ENCODE data around the gene NKG7.

NKG7 gene

GRCh38 chr19:51364200-51365106 is 8.0 kb downstream of the NKG7 start:
- DNase-seq (ENCODE audit: low read depth in 2 of 2), result no peak

- DNase-seq (ENCODE audit: low read depth in 2 of 2), result no peak
Observed at GRCh38 chr19:51361239-51361638, 11.2 kb downstream of the NKG7 start.

GRCh38 chr19:51359294-51359693 is 13.2 kb downstream of the NKG7 start:
- DNase-seq (ENCODE audit: low read depth in 2 of 2), result no peak

- DNase-seq (ENCODE audit: low read depth in 2 of 2), result no peak
Observed at GRCh38 chr19:51357952-51358351, 14.5 kb downstream of the NKG7 start.

- no peak for DNase-seq (ENCODE audit: low read depth in 2 of 2)
Observed at GRCh38 chr19:51356159-51356801, 16.2 kb downstream of the NKG7 start.

GRCh38 chr19:51354742-51355148 is 17.7 kb downstream of the NKG7 start:
- no peak for DNase-seq (ENCODE audit: low read depth in 2 of 2)

GRCh38 chr19:51354103-51354741 is 18.2 kb downstream of the NKG7 start:
- no peak for DNase-seq (ENCODE audit: low read depth in 2 of 2)

DNA sequence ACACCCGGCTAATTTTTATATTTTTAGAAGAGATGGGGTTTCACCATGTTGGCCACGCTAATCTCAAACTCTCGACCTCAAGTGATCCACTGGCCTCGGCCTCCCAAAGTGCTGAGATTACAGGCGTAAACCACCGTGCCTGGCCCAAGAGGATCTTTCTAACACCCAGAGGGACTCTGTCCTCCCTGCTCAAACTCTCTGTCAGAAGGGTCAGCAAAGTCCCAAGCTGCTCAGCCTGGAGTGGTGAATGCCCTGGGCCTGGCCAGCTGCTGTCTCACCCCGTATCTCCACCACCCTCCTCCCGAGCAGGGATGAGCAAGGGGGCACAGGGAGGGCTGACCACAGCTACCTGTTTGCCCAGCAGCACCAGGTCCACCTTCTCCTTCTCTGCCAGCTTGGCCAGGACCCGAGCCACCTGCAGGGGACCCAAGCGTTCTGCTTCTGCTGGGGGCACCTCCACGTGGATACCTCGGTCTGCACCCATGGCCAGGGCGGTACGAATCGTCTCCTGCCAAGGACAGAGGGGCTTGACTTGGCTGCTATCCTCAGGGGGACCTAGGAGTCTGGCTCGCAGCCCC is 19.6 kb downstream of the NKG7 start:
- no peak for DNase-seq (ENCODE audit: low read depth in 2 of 2)

- no peak for DNase-seq (ENCODE audit: low read depth in 2 of 2)
Observed at GRCh38 chr19:51351266-51351990, 21.0 kb downstream of the NKG7 start.

GRCh38 chr19:51347209-51347928 is 25.1 kb downstream of the NKG7 start:
- DNase-seq (ENCODE audit: low read depth in 2 of 2), result no peak

GRCh38 chr19:51346742-51347141 is 25.7 kb downstream of the NKG7 start:
- no peak for DNase-seq (ENCODE audit: low read depth in 2 of 2)

- no peak for DNase-seq (ENCODE audit: low read depth in 2 of 2)
Observed at GRCh38 chr19:51345076-51345620, 27.3 kb downstream of the NKG7 start.

- DNase-seq (ENCODE audit: low read depth in 2 of 2), result no peak
Observed at GRCh38 chr19:51342631-51343569, 29.6 kb downstream of the NKG7 start.

DNA sequence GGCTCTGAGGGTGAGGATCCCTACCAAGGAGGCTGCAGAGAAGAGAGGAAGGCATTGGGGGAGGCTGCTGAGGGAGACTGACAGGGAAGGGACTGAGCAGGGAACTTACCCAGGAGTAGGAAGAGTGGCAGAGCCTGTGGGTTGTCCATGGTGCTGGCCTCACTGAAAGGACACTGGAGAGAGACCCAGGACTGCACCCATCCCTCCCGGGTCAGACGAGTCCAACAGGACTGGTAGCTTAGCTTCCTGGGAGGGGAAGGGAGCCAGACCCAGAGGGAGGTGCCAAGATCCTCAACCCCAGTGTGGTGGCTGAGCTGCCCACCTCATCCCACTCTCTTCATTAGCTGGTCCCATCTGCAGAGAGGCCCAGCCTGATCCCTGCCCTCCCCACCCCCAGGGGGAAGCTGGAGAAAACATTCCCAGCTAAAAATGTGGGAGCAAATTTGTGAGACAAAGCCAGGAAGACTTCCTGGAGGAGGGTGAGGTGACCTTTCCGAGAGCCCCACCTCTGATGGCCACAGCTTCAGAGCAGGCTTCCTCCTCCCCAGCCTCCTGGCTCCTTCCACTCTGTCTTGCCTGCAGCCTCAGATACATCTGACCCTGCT is 30.4 kb downstream of the NKG7 start, which contains the start of gene VSIG10L:
Gene VSIG10L, minus strand, starts transcription at position 164 of the 605 bp plus-strand sequence. Its CDS starts 15 bp downstream, at position 149.
- DNase-seq (ENCODE audit: low read depth in 2 of 2), result no peak

GRCh38 chr19:51341066-51341465 is 31.4 kb downstream of the NKG7 start:
- no peak for DNase-seq (ENCODE audit: low read depth in 2 of 2)

GRCh38 chr19:51339687-51340656 is 32.5 kb downstream of the NKG7 start:
- peak; percentile 69 to 80 for DNase-seq (ENCODE audit: low read depth in 2 of 2)

- DNase-seq (ENCODE audit: low read depth in 2 of 2), result no peak
Observed at GRCh38 chr19:51339313-51339686, 33.2 kb downstream of the NKG7 start.
